ENCODE data around the gene ACOT6.

- TF ChIP-seq CTCF (IDR thresholded peaks at IDR 0.05) (no peak), EZH2phosphoT487 (IDR thresholded peaks at IDR 0.05; ENCODE audit: borderline replicate concordance, low read depth) (no peak), MXI1 (IDR thresholded peaks at IDR 0.05; ENCODE audit: low read depth, low read length) (no peak), POLR2AphosphoS5 (IDR thresholded peaks at IDR 0.05; ENCODE audit: low read depth, low read length) (no peak), RAD21 (IDR thresholded peaks at IDR 0.05; ENCODE audit: low read length) (no peak), YY1 (IDR thresholded peaks at IDR 0.05; ENCODE audit: low read depth) (no peak), CHD2 (IDR thresholded peaks at IDR 0.05; ENCODE audit: low read length, partially characterized antibody) (no peak)
These were observed 38.7 kb downstream of the ACOT6 start for GRCh38 chr14:73651005-73651404.
